ENCODE data around the gene PHTF2. TPM values are rescaled to one million over a fixed set of nuclear protein-coding genes. Genes with fewer than 3 reads are reported as not detected.

Gene PHTF2
- total and polyA plus RNA-seq, 2 of the 4 experiments (the other 2 are of a cell fraction) = 28.3 to 69.9 TPM

GRCh38 chr7:77862691-77863090 lies 64.1 kb downstream of the PHTF2 start:
- Histone ChIP-seq H2AK9ac (replicated peaks; ENCODE audit: low read depth, low read length, poor library complexity) (no peak overlapping the region), H3K14ac (replicated peaks; ENCODE audit: low read depth, low read length) (no peak overlapping the region), H3K18ac (ENCODE audit: low read depth, low read length) (no peak overlapping the region), H3K27me3 (ENCODE audit: control insufficient read depth, insufficient read depth, low read length) (no peaks in the 10 kb centered on the region), H4K20me1 (ENCODE audit: insufficient read depth, low read length) (no peaks in the 10 kb centered on the region; the same call in 1 of the 2 replicates), H2AK5ac (ENCODE audit: low read depth, low read length) (no peak overlapping the region), H4K8ac (ENCODE audit: low read depth in 2 of 2, low read length in 2 of 2) (no peak overlapping the region), H2BK20ac (ENCODE audit: low read depth, low read length) (no peak overlapping the region), H3K9me1 (ENCODE audit: insufficient read depth, low read length) (no peaks in the 10 kb centered on the region), H4K91ac (ENCODE audit: insufficient read depth, low read depth, low read length) (no peak overlapping the region), H2BK120ac (ENCODE audit: low read depth, low read length) (no peak overlapping the region), H3K4me3 (ENCODE audit: insufficient read depth, low read depth, low read length) (no peak overlapping the region), H3K56ac (ENCODE audit: extremely low read depth, insufficient read depth, low read length) (no peak overlapping the region), H3K9me3 (ENCODE audit: control insufficient read depth, insufficient read depth, low read length) (no peaks in the 10 kb centered on the region), H3K27ac (ENCODE audit: insufficient read depth, low read length) (no peak overlapping the region), H3K9ac (ENCODE audit: low read depth, low read length) (no peak overlapping the region), H3K36me3 (ENCODE audit: control insufficient read depth, insufficient read depth, low read length) (no peaks in the 10 kb centered on the region), H4K5ac (ENCODE audit: low read depth, low read length) (no peak overlapping the region), H3K4me2 (ENCODE audit: low read depth, low read length) (no peak overlapping the region), H2BK5ac (ENCODE audit: low read depth, low read length, poor library complexity, severe bottlenecking) (no peak overlapping the region), H3K79me1 (ENCODE audit: low read depth in 1 of 2, low read length in 2 of 2) (peaks cover 12 to 21% of the 10 kb centered on the region in 2 experiments), H2BK15ac (ENCODE audit: low read depth, low read length) (no peak overlapping the region), H3K4me1 (ENCODE audit: control insufficient read depth, insufficient read depth, low read length) (peaks cover 6% of the 10 kb centered on the region), H3K4ac (ENCODE audit: low read depth, low read length) (no peak overlapping the region), H2AFZ (replicated peaks; ENCODE audit: low read length, poor library complexity) (no peak overlapping the region), H3K23ac (ENCODE audit: low read depth, low read length) (no peak overlapping the region)
- DNase-seq (no peak), ATAC-seq (ENCODE audit: low read depth) (no peak)
- intact Hi-C loops (cut with micrococcal nuclease) (no loop called here), in situ Hi-C loops (cut with MboI; ENCODE audit: low sequenced_read_pairs) (no loop called here), dilution Hi-C loops (cut with HindIII; ENCODE audit: low sequenced_read_pairs, unreplicated experiment) (no loop called here)
- ChIA-PET CTCF (no interaction called here), POLR2A (ENCODE audit: unreplicated experiment) (no interaction called here)
- TF ChIP-seq, protein P1, sequence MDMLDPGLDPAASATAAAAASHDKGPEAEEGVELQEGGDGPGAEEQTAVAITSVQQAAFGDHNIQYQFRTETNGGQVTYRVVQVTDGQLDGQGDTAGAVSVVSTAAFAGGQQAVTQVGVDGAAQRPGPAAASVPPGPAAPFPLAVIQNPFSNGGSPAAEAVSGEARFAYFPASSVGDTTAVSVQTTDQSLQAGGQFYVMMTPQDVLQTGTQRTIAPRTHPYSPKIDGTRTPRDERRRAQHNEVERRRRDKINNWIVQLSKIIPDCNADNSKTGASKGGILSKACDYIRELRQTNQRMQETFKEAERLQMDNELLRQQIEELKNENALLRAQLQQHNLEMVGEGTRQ (IDR thresholded peaks at IDR 0.05; ENCODE audit: low read depth, low read length) = no peak
- TF ChIP-seq RCOR1 (IDR thresholded peaks at IDR 0.05; ENCODE audit: insufficient replicate concordance, low read length) (no peak), CEBPB (IDR thresholded peaks at IDR 0.05; ENCODE audit: low read depth, low read length) (no peak), SMC3 (IDR thresholded peaks at IDR 0.05; ENCODE audit: low read depth, low read length) (no peak), RAD21 (IDR thresholded peaks at IDR 0.05; ENCODE audit: low read length) (no peak), MAZ (IDR thresholded peaks at IDR 0.05; ENCODE audit: borderline replicate concordance, low read depth, low read length) (no peak)
- TF ChIP-seq, protein P2, sequence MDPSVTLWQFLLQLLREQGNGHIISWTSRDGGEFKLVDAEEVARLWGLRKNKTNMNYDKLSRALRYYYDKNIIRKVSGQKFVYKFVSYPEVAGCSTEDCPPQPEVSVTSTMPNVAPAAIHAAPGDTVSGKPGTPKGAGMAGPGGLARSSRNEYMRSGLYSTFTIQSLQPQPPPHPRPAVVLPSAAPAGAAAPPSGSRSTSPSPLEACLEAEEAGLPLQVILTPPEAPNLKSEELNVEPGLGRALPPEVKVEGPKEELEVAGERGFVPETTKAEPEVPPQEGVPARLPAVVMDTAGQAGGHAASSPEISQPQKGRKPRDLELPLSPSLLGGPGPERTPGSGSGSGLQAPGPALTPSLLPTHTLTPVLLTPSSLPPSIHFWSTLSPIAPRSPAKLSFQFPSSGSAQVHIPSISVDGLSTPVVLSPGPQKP (IDR thresholded peaks at IDR 0.05; ENCODE audit: borderline replicate concordance, low read depth, low read length) = no peak
- WGBS, 2 experiments (ENCODE audit: extremely low coverage in 2 of 2, insufficient read length in 1 of 2) = no CpG with 5 or more reads among the region's 1 CpG
- no TSS peak for BruUV-seq (replicated peaks)

Measured in IMR-90 (cell line).